Liver (tissue), 3 donors: ENCODE results near the gene CEMP1.

Experiments
- FOXA1 ChIP-seq: IDR thresholded peaks from 2 replicates; pipeline ENCODE4 v1.6.1; 2016; ENCODE audit warnings: antibody characterized with exemption
- JUND ChIP-seq, 2 donors: IDR thresholded peaks; 2 replicates each; pipeline ENCODE4 v1.6.1; 2016; ENCODE audit warnings: antibody characterized with exemption in 2 of 2
- NR2F2 ChIP-seq: IDR thresholded peaks from 2 replicates; pipeline ENCODE4 v1.6.1; 2016; ENCODE audit warnings: antibody characterized with exemption
- RAD21 ChIP-seq, 2 donors: IDR thresholded peaks; 2 replicates each; pipeline ENCODE4 v1.6.1; 2016; ENCODE audit warnings: antibody characterized with exemption in 2 of 2, mild to moderate bottlenecking in 2 of 2
- RXRA ChIP-seq, 2 donors: IDR thresholded peaks; 2 replicates each; pipeline ENCODE4 v1.6.1; 2017 to 2018; ENCODE audit warnings: antibody characterized with exemption in 2 of 2, mild to moderate bottlenecking in 1 of 2
- TAF1 ChIP-seq: conservative IDR thresholded peaks from 2 replicates; pipeline ENCODE4 v1.6.1; 2016; ENCODE audit warnings: antibody characterized with exemption, mild to moderate bottlenecking
- TF ChIP-seq, protein P1 (sequence below): fragments of 150-350 bp; IDR thresholded peaks from 2 replicates; pipeline ENCODE4 v1.5.1; 2017; ENCODE audit warnings: improper control_type of control experiment, low read depth, low read length; ENCODE audit not compliant: missing input control
- TF ChIP-seq, protein P2 (sequence below): IDR thresholded peaks from 2 replicates; pipeline ENCODE4 v1.6.1; 2016; ENCODE audit warnings: antibody characterized with exemption
- TF ChIP-seq, protein P3 (sequence below): IDR thresholded peaks from 2 replicates; pipeline ENCODE4 v1.6.1; 2016; ENCODE audit warnings: antibody characterized with exemption
- TF ChIP-seq, protein P4 (sequence below): IDR thresholded peaks from 2 replicates; pipeline ENCODE4 v1.6.1; 2016; ENCODE audit warnings: antibody characterized with exemption
- donor health status: healthy.
- donor health status: healthy.

DNA sequence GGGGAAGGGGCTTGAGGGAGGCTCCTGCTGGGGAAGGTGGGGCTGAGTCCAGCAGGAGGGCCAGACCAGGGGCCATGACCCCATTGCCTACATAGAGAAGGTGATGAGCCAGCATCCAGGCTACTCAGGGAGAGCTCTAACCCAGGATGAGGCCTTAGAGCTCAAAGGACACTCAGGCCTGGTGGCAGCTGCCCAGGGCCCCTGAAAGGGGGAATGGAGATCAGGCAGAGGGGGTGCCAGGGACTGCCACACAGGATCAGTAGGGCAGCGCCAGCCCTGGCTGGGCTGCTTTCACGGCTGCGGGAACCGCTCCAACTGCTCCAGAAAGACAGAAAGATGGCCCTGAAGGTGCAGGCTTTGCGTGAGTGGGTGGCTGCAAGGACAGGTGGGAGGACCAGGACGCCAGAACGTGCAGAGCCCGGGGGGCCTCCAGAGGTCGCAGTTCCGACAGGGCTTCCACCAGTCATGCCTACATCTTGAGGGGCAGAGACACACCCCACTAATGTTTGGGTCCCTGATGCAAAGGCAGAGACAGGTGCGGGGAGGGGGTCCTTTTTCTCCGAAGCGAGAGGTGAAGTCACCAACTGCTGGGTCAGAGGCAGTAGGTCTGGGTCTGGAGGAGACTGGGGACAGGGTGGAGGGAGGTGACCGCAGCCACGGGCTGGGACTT, 18.3 kb downstream of the CEMP1 start:
- TF ChIP-seq, protein P1, sequence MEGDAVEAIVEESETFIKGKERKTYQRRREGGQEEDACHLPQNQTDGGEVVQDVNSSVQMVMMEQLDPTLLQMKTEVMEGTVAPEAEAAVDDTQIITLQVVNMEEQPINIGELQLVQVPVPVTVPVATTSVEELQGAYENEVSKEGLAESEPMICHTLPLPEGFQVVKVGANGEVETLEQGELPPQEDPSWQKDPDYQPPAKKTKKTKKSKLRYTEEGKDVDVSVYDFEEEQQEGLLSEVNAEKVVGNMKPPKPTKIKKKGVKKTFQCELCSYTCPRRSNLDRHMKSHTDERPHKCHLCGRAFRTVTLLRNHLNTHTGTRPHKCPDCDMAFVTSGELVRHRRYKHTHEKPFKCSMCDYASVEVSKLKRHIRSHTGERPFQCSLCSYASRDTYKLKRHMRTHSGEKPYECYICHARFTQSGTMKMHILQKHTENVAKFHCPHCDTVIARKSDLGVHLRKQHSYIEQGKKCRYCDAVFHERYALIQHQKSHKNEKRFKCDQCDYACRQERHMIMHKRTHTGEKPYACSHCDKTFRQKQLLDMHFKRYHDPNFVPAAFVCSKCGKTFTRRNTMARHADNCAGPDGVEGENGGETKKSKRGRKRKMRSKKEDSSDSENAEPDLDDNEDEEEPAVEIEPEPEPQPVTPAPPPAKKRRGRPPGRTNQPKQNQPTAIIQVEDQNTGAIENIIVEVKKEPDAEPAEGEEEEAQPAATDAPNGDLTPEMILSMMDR, result no peak
- no peak for TF ChIP-seq FOXA1
- TF ChIP-seq, protein P2, sequence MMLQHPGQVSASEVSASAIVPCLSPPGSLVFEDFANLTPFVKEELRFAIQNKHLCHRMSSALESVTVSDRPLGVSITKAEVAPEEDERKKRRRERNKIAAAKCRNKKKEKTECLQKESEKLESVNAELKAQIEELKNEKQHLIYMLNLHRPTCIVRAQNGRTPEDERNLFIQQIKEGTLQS, result no peak
- TF ChIP-seq, protein P3, sequence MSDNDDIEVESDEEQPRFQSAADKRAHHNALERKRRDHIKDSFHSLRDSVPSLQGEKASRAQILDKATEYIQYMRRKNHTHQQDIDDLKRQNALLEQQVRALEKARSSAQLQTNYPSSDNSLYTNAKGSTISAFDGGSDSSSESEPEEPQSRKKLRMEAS, result no peak
- no peak for TF ChIP-seq RXRA (IDR thresholded peaks at IDR 0.05)
- TF ChIP-seq, protein P4, sequence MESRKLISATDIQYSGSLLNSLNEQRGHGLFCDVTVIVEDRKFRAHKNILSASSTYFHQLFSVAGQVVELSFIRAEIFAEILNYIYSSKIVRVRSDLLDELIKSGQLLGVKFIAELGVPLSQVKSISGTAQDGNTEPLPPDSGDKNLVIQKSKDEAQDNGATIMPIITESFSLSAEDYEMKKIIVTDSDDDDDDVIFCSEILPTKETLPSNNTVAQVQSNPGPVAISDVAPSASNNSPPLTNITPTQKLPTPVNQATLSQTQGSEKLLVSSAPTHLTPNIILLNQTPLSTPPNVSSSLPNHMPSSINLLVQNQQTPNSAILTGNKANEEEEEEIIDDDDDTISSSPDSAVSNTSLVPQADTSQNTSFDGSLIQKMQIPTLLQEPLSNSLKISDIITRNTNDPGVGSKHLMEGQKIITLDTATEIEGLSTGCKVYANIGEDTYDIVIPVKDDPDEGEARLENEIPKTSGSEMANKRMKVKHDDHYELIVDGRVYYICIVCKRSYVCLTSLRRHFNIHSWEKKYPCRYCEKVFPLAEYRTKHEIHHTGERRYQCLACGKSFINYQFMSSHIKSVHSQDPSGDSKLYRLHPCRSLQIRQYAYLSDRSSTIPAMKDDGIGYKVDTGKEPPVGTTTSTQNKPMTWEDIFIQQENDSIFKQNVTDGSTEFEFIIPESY, result no peak
- TF ChIP-seq RAD21 (IDR thresholded peaks at IDR 0.05), result no peak
- no peak for TF ChIP-seq TAF1
- TF ChIP-seq NR2F2, result no peak
- TF ChIP-seq JUND (IDR thresholded peaks at IDR 0.05), result no peak
